ENCODE measurements around the gene GATD1. TPM values are rescaled to one million over a fixed set of nuclear protein-coding genes. Genes with fewer than 3 reads are reported as not detected.
A peak's percentile ranks its signal among the peaks of the same experiment; 100 is the strongest.

Gene GATD1
- total and polyA plus RNA-seq, 4 donors, result 22.1 to 63.1 (median 39.1) TPM

GRCh38 chr11:766106-766935 is 11.0 kb downstream of the GATD1 start:
- H3K9me3 ChIP-seq (ENCODE audit: control insufficient read depth in 4 of 4, insufficient read depth in 3 of 4, low read length in 3 of 4), result no peaks in the 10 kb centered on the region
- 79 to 81% methylated on average over 11 of the region's 11 CpGs for WGBS, 2 donors
- no peak overlapping the region for H3K27ac ChIP-seq (ENCODE audit: low read depth in 1 of 2, low read length in 1 of 2)
- no peak overlapping the region for H3K9ac ChIP-seq (ENCODE audit: insufficient read depth in 1 of 2, low read length in 2 of 2)
- no peak for ATAC-seq (ENCODE audit: insufficient read depth, low FRiP score)
- no peaks in the 10 kb centered on the region for H3K27me3 ChIP-seq (ENCODE audit: control insufficient read depth in 3 of 3, insufficient read depth in 3 of 3, low read length in 2 of 3)
- H3K4me3 ChIP-seq, result no peak overlapping the region
- H3K36me3 ChIP-seq (ENCODE audit: control insufficient read depth in 4 of 4, insufficient read depth in 4 of 4, low read length in 4 of 4), result peaks cover 12 to 63% (median 27%) of the 10 kb centered on the region in 4 donors
- no peak for DNase-seq
- TF ChIP-seq, protein P1, sequence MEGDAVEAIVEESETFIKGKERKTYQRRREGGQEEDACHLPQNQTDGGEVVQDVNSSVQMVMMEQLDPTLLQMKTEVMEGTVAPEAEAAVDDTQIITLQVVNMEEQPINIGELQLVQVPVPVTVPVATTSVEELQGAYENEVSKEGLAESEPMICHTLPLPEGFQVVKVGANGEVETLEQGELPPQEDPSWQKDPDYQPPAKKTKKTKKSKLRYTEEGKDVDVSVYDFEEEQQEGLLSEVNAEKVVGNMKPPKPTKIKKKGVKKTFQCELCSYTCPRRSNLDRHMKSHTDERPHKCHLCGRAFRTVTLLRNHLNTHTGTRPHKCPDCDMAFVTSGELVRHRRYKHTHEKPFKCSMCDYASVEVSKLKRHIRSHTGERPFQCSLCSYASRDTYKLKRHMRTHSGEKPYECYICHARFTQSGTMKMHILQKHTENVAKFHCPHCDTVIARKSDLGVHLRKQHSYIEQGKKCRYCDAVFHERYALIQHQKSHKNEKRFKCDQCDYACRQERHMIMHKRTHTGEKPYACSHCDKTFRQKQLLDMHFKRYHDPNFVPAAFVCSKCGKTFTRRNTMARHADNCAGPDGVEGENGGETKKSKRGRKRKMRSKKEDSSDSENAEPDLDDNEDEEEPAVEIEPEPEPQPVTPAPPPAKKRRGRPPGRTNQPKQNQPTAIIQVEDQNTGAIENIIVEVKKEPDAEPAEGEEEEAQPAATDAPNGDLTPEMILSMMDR (IDR thresholded peaks at IDR 0.05; ENCODE audit: control extremely low read depth, extremely low read depth), result no peak
- H3K4me1 ChIP-seq (ENCODE audit: control insufficient read depth in 5 of 5, insufficient read depth in 5 of 5, low read length in 5 of 5), result no peaks in the 10 kb centered on the region

DNA sequence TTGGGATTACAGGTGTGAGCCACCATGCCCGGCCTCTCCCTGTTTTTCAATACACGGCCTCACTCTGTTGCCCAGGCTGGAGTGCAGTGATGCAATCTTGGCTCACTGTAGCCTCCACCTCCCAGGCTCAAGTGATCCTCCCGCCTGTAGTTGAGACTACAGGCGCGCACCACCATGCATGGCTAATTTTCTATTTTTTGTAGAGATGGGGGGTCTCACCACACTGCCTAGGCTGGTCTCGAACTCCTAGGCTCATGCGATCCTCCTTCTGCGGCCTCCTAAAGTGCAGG is 11.5 kb downstream of the GATD1 start:
- H3K9ac ChIP-seq (ENCODE audit: insufficient read depth in 1 of 2, low read length in 2 of 2), result no peak overlapping the region
- no peaks in the 10 kb centered on the region for H3K9me3 ChIP-seq (ENCODE audit: control insufficient read depth in 4 of 4, insufficient read depth in 3 of 4, low read length in 3 of 4)
- no peak overlapping the region for H3K27ac ChIP-seq (ENCODE audit: low read depth in 1 of 2, low read length in 1 of 2)
- ATAC-seq (ENCODE audit: insufficient read depth, low FRiP score) (no peak), DNase-seq (no peak)
- peaks cover 12 to 59% (median 27%) of the 10 kb centered on the region in 4 donors for H3K36me3 ChIP-seq (ENCODE audit: control insufficient read depth in 4 of 4, insufficient read depth in 4 of 4, low read length in 4 of 4)
- 90 to 95% methylated on average over 8 of the region's 8 CpGs for WGBS, 2 donors
- TF ChIP-seq, protein P1 (IDR thresholded peaks at IDR 0.05; ENCODE audit: control extremely low read depth, extremely low read depth), result no peak
- no peaks in the 10 kb centered on the region for H3K4me1 ChIP-seq (ENCODE audit: control insufficient read depth in 5 of 5, insufficient read depth in 5 of 5, low read length in 5 of 5)
- H3K4me3 ChIP-seq, result no peak overlapping the region
- H3K27me3 ChIP-seq (ENCODE audit: control insufficient read depth in 3 of 3, insufficient read depth in 3 of 3, low read length in 2 of 3), result no peaks in the 10 kb centered on the region

DNA sequence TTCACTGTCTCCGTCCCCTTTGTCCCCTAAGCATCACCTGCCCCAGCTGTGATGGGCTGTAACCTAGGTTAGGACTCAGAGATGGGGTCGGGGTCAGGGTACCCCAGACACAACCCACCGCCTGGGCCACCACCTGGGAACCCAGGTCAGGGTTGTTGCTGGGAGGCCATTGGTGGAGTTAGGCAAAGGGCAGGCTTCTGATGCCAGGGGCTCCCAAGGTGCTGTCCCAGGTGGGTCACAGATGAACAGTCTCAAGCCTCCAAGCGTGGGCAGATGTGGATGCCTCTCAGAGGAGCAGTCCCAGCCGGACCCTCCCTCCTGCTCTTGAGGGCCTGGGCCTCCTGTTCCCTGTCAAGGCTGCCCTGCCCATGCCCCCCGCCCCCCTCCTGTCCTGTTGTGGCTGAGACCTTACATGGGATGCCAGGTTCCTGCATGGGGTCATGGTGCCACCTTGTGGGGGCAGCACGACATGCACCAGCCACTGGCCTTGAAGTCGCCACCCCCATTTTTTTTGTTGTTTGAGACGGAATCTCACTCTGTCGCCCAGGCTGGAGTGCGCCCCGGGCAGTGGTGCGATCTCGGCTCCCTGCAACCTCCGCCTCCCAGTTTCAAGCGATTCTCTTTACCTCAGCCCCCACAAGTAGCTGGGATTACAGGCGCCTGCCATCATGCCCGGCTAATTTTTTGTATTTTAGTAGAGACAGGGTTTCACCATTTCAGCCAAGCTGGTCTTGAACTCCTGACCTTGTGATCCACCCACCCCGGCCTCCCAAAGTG is 12.1 kb downstream of the GATD1 start:
- 68 to 76% methylated on average over 19 of the region's 19 CpGs for WGBS, 2 donors
- DNase-seq, result peak; percentile 35 to 54 (median 50)
- no peak overlapping the region for H3K9ac ChIP-seq (ENCODE audit: insufficient read depth in 1 of 2, low read length in 2 of 2)

More for the DNA sequence above, 12.1 kb downstream of the GATD1 start:
- Histone ChIP-seq H3K27ac (ENCODE audit: low read depth in 1 of 2, low read length in 1 of 2) (no peak overlapping the region), H3K4me1 (ENCODE audit: control insufficient read depth in 5 of 5, insufficient read depth in 5 of 5, low read length in 5 of 5) (no peaks in the 10 kb centered on the region), H3K4me3 (no peak overlapping the region), H3K36me3 (ENCODE audit: control insufficient read depth in 4 of 4, insufficient read depth in 4 of 4, low read length in 4 of 4) (peaks cover 16 to 57% (median 29%) of the 10 kb centered on the region in 4 donors), H3K27me3 (ENCODE audit: control insufficient read depth in 3 of 3, insufficient read depth in 3 of 3, low read length in 2 of 3) (no peaks in the 10 kb centered on the region), H3K9me3 (ENCODE audit: control insufficient read depth in 4 of 4, insufficient read depth in 3 of 4, low read length in 3 of 4) (no peaks in the 10 kb centered on the region)
- ATAC-seq (ENCODE audit: insufficient read depth, low FRiP score), result no peak
- TF ChIP-seq, protein P1 (IDR thresholded peaks at IDR 0.05; ENCODE audit: control extremely low read depth, extremely low read depth), result peak; percentile 47

Data from lung (tissue), 12 donors.